Measurements from ENCODE around the gene CLEC2D. TPM values are rescaled to one million over a fixed set of nuclear protein-coding genes. Genes with fewer than 3 reads are reported as not detected.

The CLEC2D gene
- total and polyA plus RNA-seq, 2 donors (not counting 1 experiment from before 2014, with no cell fraction given), result 158 to 426 TPM

GRCh38 chr12:9646794-9647781 lies 22.4 kb upstream of the CLEC2D start:
- ATAC-seq (ENCODE audit: low read depth), result peak; percentile 0
- Histone ChIP-seq H3K4me3 (ENCODE audit: control extremely low read depth in 1 of 5, extremely low read depth in 1 of 5, insufficient read depth in 1 of 5, low read depth in 2 of 5, low read length in 4 of 5) (peak overlapping the region; percentile 45 to 84 (median 73)), H4K20me1 (ENCODE audit: control insufficient read depth, insufficient read depth, low read length, poor library complexity, severe bottlenecking) (no peaks in the 10 kb centered on the region), H2AFZ (ENCODE audit: insufficient read depth, low read depth, low read length, poor library complexity, severe bottlenecking) (peak overlapping the region; percentile 71), H3K27me3 (replicated peaks in 1 of 4; ENCODE audit: control extremely low read depth in 1 of 4, control insufficient read depth in 3 of 4, insufficient read depth in 4 of 4, low read length in 3 of 4) (no peaks in the 10 kb centered on the region), H3K4me1 (ENCODE audit: control insufficient read depth in 2 of 2, insufficient read depth in 2 of 2, low read length in 2 of 2) (peaks cover 24 to 35% of the 10 kb centered on the region in 2 donors), H3K36me3 (replicated peaks in 1 of 2; ENCODE audit: control extremely low read depth in 1 of 2, control insufficient read depth in 1 of 2, extremely low read depth in 1 of 2, insufficient read depth in 2 of 2, low read length in 1 of 2) (no peaks in the 10 kb centered on the region), H3K9ac (ENCODE audit: low read length) (peak overlapping the region; percentile 94), H3K79me2 (ENCODE audit: control insufficient read depth, insufficient read depth, low read length) (peaks cover 11% of the 10 kb centered on the region), H3K9me3 (ENCODE audit: control extremely low read depth in 1 of 3, control insufficient read depth in 2 of 3, insufficient read depth in 1 of 3, low read length in 2 of 3) (peaks cover 0 to 9% (median 7%) of the 10 kb centered on the region in 3 donors), H3K27ac (ENCODE audit: low read length in 2 of 2) (peak overlapping the region; percentile 92 to 98), H3K4me2 (replicated peaks; ENCODE audit: low read depth, low read length, poor library complexity, severe bottlenecking) (peak overlapping the region; percentile 94)
- POLR2A ChIA-PET, result interaction anchor here (0.6 to 3.9 kb wide), 10 partner anchors 8 to 114 kb away, joined by 3 to 36 read pairs (median 8); partner anchors contain the start of genes CD69, CLEC2D and CLECL1
- TF ChIP-seq, protein P1, sequence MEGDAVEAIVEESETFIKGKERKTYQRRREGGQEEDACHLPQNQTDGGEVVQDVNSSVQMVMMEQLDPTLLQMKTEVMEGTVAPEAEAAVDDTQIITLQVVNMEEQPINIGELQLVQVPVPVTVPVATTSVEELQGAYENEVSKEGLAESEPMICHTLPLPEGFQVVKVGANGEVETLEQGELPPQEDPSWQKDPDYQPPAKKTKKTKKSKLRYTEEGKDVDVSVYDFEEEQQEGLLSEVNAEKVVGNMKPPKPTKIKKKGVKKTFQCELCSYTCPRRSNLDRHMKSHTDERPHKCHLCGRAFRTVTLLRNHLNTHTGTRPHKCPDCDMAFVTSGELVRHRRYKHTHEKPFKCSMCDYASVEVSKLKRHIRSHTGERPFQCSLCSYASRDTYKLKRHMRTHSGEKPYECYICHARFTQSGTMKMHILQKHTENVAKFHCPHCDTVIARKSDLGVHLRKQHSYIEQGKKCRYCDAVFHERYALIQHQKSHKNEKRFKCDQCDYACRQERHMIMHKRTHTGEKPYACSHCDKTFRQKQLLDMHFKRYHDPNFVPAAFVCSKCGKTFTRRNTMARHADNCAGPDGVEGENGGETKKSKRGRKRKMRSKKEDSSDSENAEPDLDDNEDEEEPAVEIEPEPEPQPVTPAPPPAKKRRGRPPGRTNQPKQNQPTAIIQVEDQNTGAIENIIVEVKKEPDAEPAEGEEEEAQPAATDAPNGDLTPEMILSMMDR (IDR thresholded peaks at IDR 0.05), result no peak
- TF ChIP-seq EZH2 (IDR thresholded peaks at IDR 0.05; ENCODE audit: borderline replicate concordance, insufficient read depth, low read depth, low read length, poor library complexity, severe bottlenecking), result no peak
- CTCF ChIA-PET, result interaction anchor here (0.8 to 4.9 kb wide), 20 partner anchors 12 to 151 kb away, joined by 3 to 48 read pairs (median 4); partner anchors contain the start of genes CLEC2D and CLECL1
- intact Hi-C loops (cut with micrococcal nuclease), result loop anchor here (5.0 to 10.0 kb wide), 2 partner anchors 40 to 218 kb away; partner anchors contain the start of gene CLEC2B
- H3K27me3 Mint-ChIP-seq, result no peaks in the 10 kb centered on the region
- 42% methylated on average over 12 of the region's 13 CpGs for WGBS (ENCODE audit: insufficient coverage)
- H3K4me3 Mint-ChIP-seq, result peak overlapping the region; percentile 98
- peak overlapping the region; percentile 86 for H3K27ac Mint-ChIP-seq
- H3K9me3 Mint-ChIP-seq (ENCODE audit: insufficient read depth), result peaks cover 3% of the 10 kb centered on the region
- peaks cover 51% of the 10 kb centered on the region for H3K4me1 Mint-ChIP-seq
- no peak for DNase-seq
